ENCODE results near the gene GEMIN2.
"Not testable (repeated sequence)": the region's sequence is repeated elsewhere in the genome, so short reads cannot be mapped to it uniquely, and the experiment has no call there.

GEMIN2 gene, protein sequence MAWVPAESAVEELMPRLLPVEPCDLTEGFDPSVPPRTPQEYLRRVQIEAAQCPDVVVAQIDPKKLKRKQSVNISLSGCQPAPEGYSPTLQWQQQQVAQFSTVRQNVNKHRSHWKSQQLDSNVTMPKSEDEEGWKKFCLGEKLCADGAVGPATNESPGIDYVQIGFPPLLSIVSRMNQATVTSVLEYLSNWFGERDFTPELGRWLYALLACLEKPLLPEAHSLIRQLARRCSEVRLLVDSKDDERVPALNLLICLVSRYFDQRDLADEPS

DNA sequence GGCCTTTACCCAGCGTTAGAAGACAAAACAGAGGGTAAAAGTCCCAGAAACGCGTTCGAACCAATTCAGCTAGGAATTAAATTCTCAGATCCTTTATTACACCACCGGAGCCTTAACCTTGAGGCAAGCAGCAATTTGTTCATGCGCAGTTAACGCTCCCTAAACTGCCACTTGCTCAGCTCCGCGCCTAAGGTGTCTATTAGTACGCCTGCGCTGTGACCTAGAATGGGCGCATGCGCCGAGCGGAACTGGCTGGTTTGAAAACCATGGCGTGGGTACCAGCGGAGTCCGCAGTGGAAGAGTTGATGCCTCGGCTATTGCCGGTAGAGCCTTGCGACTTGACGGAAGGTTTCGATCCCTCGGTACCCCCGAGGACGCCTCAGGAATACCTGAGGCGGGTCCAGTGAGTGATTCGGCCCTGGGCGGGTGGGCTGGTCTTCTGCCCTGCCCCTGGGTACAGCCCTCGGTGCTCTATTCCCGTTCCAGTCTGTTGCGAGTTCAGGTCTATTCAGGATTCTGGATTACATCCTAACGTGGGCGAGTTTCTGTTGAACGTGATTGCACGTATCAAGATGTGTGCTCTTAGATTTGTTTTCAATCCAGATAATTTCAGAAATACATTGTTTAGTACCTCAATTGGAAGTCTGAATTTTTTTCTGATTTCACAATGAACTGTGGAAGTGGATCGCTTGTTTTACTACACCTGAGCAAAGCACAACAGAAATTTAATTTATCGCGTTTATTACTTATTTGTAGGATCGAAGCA lies at the start of gene GEMIN2:
Gene GEMIN2 (plus strand): TSS at position 251 of the 766 bp plus-strand sequence. CDS start 16 bp downstream, at position 267.
- DNase-seq, result peak; percentile 99

DNA sequence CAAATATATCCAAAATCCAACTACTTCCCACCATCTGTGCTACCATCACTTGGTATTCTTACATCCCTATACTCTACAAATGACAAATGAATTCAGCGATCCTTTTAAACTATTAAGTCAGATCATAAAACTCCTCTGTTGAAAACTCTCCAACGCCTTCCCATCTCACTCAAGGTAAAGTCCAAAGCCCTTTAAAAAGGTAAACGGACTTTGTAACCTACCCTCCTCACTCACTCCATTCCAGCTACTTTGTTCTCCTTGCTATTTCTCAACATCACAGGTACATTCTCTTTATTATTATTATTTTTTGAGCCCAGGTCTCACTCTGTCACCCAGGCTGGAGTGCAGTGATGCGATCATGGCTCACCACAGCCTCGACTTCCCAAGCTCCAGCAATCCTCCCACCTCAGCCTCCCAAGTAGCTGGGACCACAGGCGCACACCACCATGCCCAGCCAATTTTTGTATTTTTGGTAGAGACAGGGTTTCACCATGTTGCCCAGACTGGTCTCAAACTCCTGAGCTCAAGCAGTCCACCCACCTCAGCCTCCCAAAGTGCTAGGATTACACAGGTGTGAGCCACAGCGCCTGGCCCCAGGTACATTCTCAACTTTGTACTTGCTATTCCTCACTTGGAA lies 44.8 kb upstream of the GEMIN2 start:
- not testable (repeated sequence) for DNase-seq

- no peak for DNase-seq
Measured at GRCh38 chr14:39069923-39070322, 44.2 kb upstream of the GEMIN2 start.

GRCh38 chr14:39071096-39071495 lies 43.0 kb upstream of the GEMIN2 start:
- no peak for DNase-seq

GRCh38 chr14:39080886-39081285 lies 33.2 kb upstream of the GEMIN2 start:
- no peak for DNase-seq

GRCh38 chr14:39083127-39083526 lies 31.0 kb upstream of the GEMIN2 start:
- no peak for DNase-seq

GRCh38 chr14:39085933-39086332 lies 28.2 kb upstream of the GEMIN2 start:
- no peak for DNase-seq

GRCh38 chr14:39087493-39087892 lies 26.6 kb upstream of the GEMIN2 start:
- no peak for DNase-seq

- DNase-seq, result no peak
Measured at GRCh38 chr14:39090548-39091111, 23.5 kb upstream of the GEMIN2 start.

DNA sequence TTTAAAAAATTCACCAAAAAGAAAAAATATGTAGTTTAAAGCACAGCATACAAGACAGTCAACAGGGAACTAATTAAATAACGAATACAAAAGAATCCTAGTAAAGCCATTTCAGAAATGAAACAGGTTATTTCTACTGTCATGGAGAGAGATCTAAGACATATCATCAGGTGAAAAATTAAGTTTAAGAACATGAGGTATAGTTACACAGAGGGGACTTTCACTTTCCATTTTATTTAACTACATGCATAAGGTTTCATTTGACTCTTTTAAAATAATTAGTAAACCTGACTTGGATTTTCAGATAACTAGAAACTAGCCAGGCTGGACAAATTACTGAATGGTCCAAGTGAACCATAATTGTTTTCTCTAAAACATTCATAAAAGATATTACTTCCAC lies 22.4 kb upstream of the GEMIN2 start:
- no peak for DNase-seq

DNA sequence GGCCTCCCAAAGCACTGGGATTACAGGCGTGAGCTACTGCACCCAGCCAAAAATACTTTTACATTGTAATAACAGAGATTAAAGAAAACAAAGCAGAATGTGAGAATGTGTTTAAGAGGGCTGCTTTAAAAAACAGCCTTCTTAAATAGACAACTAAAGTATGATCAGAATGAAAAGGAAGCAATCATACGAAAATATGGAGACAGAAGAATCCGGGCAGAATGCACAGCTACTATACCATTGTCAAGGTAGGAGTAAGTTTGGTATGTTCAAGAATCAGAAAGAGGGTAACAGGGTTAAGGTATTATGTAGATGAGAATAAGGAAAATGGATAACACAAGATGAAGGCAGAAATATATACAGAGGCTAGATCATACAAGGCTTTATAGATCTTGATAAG lies 19.6 kb upstream of the GEMIN2 start:
- no peak for DNase-seq

DNA sequence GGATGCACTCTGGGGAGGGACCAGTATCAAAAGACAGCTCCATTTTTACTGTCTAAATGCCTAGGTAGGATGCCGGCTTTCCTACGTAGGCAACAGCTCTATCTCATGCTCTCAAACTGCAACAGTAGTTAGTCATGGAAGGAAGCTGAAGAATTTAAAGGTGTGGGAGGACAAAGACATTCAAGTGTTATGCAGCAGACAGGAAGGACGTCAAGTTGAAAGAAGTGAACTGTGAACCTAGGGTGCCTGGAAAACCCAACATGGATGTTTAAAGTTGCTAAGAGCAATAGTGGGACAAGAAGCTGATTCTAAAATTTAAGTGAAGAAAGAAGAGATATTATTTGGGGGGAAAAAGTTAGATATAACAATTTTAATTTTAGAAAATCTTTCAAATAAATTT lies 17.0 kb upstream of the GEMIN2 start:
- no peak for DNase-seq

DNA sequence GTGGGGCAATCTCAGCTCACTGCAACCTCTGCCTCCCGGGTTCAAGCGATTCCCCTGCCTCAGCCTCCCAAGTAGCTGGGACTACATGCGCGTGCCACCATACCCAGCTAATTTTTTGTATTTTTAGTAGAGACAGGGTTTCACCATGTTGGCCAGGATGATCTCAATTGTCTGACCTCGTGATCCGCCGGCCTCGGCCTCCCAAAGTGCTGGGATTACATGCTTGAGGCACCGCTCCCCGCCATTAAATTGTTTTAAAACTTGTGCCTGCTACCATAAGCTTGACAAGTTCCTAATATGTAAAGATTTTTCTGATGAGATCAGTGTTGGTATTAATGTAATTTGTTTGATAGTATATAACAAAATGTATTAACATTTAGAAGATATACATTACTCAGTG lies 14.9 kb upstream of the GEMIN2 start:
- not testable (repeated sequence) for DNase-seq

GRCh38 chr14:39099748-39100147 lies 14.4 kb upstream of the GEMIN2 start:
- DNase-seq, result no peak

GRCh38 chr14:39102265-39102968 lies 11.7 kb upstream of the GEMIN2 start:
- peak; percentile 69 for DNase-seq

DNA sequence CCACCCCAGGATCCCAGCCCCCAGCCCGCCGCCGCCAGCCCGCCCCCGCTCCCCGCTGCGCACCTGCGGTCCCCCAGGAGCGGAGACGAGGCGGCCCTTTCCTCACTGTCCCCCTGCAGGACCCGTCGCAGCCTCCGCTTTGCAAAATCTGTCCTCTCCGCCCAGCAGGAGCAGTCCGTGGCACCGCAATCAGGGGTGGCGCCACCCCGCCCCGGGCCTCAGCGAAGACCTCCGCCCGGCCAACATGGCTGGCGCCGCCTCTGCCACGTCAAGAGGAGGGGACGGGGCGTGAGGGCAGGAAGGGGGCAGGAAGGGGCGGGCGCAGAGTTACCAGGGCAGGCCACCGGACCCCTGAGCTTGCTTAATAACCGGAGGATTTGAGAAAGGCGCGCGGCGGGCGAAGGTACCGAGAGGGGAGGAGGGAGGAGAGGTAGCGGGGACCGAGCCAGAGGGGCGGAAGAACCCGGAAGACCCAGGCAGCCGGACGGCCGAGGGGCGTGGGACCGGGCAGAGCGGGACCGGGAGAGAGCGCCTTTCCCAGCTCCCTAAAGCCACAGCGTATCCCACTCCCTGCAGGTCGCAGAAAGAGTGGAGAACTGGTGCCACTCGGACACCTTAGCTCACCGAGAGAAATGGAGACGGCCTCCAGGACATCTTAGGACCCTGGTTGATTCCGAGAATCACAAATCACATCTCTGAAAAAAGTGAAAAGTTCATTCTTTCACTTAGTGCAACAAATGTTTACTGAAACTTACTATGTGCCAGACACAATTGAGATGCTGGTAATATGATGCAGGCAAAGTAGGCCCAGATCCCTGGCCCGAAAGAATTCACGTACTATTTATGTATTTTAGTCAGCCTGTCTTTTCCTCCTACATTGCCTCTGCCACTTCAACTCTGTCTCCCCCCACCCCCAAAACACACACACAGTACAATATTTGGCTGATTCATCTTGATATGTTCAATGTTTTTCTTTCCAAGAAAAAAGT lies 10.9 kb upstream of the GEMIN2 start, which contains the start of gene SEC23A:
Gene SEC23A (minus strand): TSS at position 267 of the 989 bp plus-strand sequence. CDS start 7,117 bp downstream, outside the sequence.
- peak; percentile 96 for DNase-seq

GRCh38 chr14:39104078-39104801 lies 9.9 kb upstream of the GEMIN2 start:
- DNase-seq, result not testable (repeated sequence)

- DNase-seq, result peak; percentile 49
Measured at GRCh38 chr14:39107591-39107996, 6.5 kb upstream of the GEMIN2 start.

DNA sequence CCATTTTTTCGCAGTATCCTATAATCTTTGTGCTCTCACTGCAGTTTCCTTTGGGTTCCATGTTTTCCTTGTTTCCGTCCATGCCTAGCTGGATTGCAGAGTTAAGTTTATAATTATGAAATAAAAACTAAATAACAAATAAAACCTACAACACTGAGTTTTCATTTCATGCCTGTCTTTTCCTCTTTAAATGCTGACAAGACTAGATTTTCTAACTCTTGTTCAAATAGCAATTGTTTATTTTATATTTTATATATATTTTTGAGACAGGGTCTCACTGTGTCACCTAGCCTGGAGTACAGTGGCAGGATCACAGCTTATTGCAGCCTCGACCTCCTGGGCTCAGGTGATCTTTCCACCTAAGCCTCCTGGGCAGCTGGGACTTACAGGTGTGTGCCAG lies 5.3 kb upstream of the GEMIN2 start:
- DNase-seq, result no peak

DNA sequence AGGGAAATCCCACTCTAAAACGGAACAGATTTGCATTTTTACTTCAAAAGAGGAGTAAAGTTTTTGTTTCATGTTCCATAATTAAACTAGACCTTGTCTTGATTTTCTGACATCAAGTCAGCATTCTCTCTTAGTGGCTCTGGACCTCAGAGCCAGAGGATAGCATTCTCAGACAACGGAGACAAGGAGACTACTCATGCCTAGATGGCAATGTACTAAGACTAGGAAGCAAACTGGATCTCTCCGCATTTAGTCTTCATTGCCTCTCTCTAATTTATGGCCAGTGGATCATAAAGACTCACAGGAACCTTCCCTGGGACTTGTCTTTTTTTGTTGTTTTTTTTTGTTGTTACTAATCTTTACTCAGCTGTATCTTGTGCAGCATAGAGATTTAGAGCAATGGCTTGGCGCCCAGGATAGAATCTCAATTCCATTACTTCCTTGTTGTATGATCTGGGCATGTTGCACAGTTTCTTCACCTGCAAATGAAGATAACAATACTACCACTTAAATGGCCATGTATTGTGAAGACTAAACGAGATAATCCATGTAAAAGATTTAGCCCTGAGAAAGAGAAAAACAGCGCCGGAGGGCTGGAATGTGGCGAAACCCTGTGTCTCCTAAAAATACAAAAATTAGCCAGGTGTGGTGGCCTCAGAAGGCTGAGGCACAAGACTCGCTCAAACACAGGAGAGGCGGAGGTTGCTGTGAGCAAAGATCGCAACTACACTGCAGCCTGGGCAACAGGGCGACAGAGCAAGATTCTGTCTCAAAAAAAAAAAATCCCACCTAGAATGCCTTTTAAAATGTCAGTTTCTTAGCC lies 4.0 kb upstream of the GEMIN2 start:
- DNase-seq, result no peak

Data from DMS79 treated with DMSO at 0.1 percent for 48 hours (cell line).